OCI-LY1 (cell line): ENCODE results near the gene EOLA1.

Experiments
- CTCF ChIP-seq: fragments of 200-600 bp; sonication (generic), shearing (Covaris generic); IDR thresholded peaks from 2 replicates; pipeline ENCODE4 v1.5.1; 2017; ENCODE audit warnings: mild to moderate bottlenecking, antibody characterized with exemption, low read length, moderate library complexity, mixed read lengths
- EZH2 ChIP-seq: fragments of 200-600 bp; sonication (generic), shearing (Covaris generic); IDR thresholded peaks from 2 replicates; pipeline ENCODE4 v1.8.0; 2017; ENCODE audit warnings: borderline replicate concordance, mixed run types, mild to moderate bottlenecking, antibody characterized with exemption, low read length, moderate library complexity, mixed read lengths

- TF ChIP-seq EZH2, result no peak
- TF ChIP-seq CTCF, result no peak
Observed at GRCh38 chrX:149505671-149506070, 35.1 kb upstream of the EOLA1 start.
